MM.1S (cell line): Measurements from ENCODE around the gene DYNLT2.

ENCODE experiments used
- EZH2 ChIP-seq: fragments of 300-600 bp; sonication (generic); optimal IDR thresholded peaks from 2 replicates; pipeline ENCODE3; 2017; ENCODE audit warnings: low read depth, mild to moderate bottlenecking, antibody characterized with exemption, low read length, mixed read lengths
- EZH2phosphoT487 ChIP-seq: fragments of 300-600 bp; sonication (generic); IDR thresholded peaks from 2 replicates; pipeline ENCODE4 v1.6.1; 2018; ENCODE audit warnings: antibody characterized with exemption, low read length
- TF ChIP-seq, protein P1 (sequence below): fragments of 300-600 bp; sonication (generic); IDR thresholded peaks from 2 replicates; pipeline ENCODE4 v1.5.1; 2016; ENCODE audit warnings: antibody characterized with exemption, low read length, mixed read lengths

DNA sequence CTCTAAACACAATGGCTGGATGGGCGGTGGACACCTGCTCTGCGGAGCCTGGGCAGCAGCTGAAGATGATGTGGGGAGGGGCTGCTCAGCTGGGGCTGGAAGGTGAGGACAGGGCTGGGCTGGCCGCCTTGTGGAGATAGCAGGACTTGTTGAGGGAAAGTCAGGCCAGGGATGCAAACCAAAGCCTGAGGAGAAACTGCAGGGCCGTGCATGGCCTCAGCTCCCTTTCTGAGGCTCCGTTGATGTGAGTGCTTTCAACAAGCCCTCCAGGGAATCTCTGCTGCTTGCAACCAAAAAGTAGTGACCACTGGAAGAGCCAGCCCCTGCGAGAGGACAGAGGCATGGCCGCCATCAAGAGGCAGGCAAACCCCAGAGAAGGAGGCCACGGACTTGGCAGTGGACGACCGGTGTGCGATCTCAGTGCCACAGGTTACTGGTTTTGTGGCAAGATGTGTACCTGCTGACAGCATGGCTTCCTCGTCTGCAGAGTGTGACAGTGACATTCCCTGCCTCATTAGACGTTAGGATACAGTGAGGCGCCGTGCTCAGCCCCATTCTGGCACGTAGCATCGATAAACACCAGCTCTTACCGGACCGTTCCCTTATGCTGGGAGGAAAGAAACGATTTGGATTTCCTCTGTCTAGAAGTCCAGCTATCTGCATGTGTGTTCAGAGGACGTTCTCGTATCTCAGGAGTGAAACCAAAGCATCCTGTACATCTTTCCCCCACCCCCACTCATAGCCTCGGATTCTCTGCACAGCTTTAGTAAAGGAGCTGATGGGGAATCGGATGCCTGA lies 38.0 kb upstream of the DYNLT2 start:
- TF ChIP-seq, protein P1, sequence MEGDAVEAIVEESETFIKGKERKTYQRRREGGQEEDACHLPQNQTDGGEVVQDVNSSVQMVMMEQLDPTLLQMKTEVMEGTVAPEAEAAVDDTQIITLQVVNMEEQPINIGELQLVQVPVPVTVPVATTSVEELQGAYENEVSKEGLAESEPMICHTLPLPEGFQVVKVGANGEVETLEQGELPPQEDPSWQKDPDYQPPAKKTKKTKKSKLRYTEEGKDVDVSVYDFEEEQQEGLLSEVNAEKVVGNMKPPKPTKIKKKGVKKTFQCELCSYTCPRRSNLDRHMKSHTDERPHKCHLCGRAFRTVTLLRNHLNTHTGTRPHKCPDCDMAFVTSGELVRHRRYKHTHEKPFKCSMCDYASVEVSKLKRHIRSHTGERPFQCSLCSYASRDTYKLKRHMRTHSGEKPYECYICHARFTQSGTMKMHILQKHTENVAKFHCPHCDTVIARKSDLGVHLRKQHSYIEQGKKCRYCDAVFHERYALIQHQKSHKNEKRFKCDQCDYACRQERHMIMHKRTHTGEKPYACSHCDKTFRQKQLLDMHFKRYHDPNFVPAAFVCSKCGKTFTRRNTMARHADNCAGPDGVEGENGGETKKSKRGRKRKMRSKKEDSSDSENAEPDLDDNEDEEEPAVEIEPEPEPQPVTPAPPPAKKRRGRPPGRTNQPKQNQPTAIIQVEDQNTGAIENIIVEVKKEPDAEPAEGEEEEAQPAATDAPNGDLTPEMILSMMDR = no peak
- TF ChIP-seq EZH2 = no peak
- TF ChIP-seq EZH2phosphoT487 = no peak
